ENCODE results near the gene DOCK2.
"Not testable (repeated sequence)": the region's sequence is repeated elsewhere in the genome, so short reads cannot be mapped to it uniquely, and the experiment has no call there.

DOCK2 gene

DNA sequence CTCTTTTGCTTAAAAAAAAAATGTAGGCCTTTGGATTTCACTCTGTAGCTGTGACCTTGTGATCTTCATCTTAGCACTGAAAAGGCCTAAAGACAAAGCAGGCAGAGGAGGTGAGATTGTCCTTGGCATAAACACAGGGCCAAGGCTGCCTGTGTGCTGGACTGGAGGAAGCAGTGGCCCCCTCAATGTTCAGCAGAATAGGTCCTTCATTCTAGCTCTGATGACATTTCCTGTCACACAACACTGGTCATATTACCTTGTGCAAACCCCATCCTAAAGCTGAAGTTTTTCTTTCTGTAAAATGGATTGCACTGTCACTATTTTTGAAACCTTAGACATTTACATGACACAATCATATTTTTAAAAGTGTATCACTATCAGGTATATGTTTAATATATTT, 195.8 kb downstream of the DOCK2 start:
- DNase-seq: no peak

- not testable (repeated sequence) for DNase-seq
Measured at GRCh38 chr5:169833681-169834292, 196.7 kb downstream of the DOCK2 start.

GRCh38 chr5:169834540-169834939, 197.5 kb downstream of the DOCK2 start:
- not testable (repeated sequence) for DNase-seq

- no peak for DNase-seq
Measured at GRCh38 chr5:169836835-169837536, 199.9 kb downstream of the DOCK2 start.

DNA sequence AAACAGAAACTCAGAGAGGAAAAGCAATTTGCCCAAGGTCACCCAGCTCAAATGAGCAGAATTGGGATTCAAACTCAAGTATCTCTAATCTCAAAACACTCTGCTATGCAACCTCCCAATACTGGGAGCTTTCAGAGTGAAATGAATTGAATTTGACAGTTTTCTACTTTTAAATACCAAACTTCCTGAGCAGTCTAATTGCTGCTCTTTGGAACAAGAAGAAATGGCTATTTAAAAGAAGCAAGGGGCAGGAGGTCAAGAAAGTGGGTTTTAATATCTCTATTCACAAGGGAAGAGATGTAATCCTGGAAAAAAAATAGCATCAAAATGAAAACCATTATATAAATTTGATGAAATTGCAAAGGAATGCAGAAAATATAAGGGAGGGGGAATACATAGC, 200.6 kb downstream of the DOCK2 start:
- DNase-seq: no peak

GRCh38 chr5:169838688-169839087, 201.6 kb downstream of the DOCK2 start:
- no peak for DNase-seq

DNA sequence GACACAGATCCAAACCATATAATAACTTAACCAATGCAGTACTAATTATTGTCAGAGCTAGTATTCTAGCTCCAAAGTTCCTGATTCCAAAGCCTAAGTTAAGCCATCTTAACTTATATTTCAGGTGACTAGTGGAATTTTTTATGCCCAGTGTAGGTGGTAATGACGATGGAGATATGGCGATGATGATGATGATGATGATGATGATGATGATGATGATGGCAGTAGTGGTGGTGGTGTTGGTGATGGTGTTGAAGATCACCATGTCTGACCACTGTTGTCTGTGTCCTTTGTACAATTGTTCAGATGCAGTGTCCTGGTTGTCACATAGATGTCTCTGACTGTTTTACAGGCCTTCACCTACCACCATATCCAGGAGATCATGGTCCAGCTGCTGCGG, 203.3 kb downstream of the DOCK2 start:
- no peak for DNase-seq

- no peak for DNase-seq
Measured at GRCh38 chr5:169842699-169843098, 205.6 kb downstream of the DOCK2 start.

- DNase-seq: no peak
Measured at GRCh38 chr5:169847519-169847918, 210.4 kb downstream of the DOCK2 start.

DNA sequence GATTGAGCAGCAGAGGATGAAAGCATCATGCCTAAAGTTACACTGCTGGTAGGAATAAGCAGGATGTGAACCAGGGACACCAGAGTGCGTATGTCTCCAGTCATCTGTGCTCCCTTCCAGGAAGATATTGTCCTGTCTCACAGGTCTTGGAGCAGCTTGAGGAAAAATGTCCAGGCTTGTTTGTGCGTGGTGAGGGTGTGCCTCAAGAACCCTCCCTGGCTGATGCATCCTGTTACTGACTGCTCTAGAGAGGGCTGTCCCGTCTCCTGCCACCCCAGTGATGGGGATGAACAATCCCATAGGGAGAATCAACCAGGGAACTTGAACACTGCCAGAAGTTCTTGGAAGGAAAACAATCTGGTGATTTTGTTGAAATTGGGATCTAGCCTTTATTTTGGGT, 211.2 kb downstream of the DOCK2 start:
- DNase-seq: no peak

- no peak for DNase-seq
Measured at GRCh38 chr5:169848792-169849191, 211.7 kb downstream of the DOCK2 start.

DNA sequence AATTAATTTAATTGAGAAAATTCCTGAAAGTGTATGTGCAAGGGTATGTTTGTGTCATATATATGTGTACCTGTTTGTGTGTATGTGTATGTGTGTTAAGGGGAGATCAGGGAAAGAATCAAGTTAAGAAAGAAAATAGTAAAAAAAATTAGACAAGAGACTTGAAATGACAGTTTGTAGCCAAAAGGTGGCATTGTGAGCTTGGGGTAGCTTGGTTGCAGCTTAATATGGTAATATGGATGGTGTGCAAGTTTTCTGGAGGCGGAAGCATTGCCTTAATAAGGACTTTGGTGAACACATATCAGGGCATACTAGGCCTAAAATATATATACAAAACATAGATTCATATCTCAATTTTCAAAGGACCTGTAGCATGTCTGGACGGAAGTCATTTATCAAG, 213.3 kb downstream of the DOCK2 start:
- no peak for DNase-seq

DNA sequence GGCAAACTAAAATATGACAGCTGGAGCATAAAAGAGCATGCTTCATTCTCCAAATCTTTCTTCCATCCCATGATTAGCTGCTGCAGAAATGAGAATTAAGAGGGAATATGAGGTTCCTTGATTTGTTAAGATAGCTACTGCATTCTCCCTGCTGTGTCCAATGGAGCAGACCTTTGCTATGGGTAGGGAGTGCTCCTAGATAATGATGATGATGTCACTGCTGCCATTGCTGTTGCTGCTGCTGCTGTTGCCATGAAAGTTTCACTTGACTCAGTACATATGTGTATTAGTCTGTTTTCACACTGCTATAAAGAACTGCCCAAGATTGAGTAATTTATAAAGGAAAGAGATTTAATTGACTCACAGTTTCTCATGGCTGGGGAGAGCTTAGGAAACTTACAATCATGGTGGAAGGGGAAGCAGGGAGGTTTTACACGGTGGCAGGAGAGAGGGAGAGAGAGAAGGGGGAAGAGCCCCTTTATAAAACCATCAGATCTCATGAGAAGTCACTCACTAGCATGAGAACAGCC, 214.3 kb downstream of the DOCK2 start:
- DNase-seq: no peak

DNA sequence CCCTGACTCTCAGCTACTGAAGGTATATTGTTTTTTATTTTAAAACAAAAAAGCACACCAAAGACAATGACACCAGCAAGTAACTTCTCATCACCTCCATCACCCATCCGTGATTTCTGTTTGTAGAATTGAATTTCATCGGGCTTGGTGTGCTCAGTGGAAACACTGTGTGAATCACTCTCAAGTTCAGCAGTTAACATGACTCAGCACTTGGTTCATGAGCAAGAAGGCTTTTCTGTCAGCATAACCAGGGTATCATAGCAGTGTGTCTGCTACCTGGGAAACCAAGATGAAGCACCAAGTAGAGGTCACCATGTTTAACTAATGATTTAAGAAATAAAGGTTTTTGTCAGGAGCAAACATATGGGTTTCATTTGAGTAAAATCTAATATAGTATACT, 219.5 kb downstream of the DOCK2 start:
- DNase-seq: peak in 1 of 2 donors; percentile 3

- no peak for DNase-seq
Measured at GRCh38 chr5:169860585-169860984, 223.5 kb downstream of the DOCK2 start.

GRCh38 chr5:169861433-169861832, 224.4 kb downstream of the DOCK2 start:
- DNase-seq: no peak

DNA sequence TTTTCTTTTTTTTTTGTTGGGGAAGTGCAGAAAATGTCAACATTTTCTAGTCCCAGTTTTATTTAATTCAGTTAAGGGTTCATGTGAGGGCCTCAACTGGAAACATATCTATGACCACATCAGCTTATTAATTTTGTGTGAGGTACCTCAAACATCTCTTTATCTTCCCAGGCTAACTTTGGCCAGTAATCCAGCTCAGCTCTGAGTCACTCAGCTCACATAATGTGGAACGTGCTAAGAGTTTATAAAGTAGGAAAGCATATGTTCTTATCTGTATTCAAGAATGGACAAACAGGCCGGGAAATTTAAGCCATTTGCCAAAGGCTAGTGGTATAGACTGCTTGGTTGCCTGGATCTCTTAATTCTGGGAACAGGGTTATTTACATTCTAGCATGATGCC, 224.9 kb downstream of the DOCK2 start:
- no peak for DNase-seq

DNA sequence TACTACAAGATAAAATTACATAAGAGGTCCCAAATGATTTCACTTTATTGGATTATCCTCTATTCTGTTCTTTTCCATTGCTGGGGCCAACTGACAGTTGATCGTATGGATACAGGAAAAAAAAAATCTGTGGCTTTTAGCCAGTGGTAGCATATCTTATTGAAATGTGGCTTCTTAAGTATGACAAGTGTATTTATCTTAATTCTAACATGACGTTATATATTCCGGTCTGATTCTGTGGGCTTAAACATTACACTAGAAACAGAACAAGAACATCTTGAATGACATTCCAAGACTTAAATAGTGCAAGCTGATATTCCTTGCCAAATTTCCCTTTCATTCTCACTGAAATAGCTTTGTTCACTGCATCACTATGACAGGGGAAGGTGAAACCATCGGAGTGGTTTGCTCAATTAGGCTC, 225.3 kb downstream of the DOCK2 start:
- no peak for DNase-seq

DNA sequence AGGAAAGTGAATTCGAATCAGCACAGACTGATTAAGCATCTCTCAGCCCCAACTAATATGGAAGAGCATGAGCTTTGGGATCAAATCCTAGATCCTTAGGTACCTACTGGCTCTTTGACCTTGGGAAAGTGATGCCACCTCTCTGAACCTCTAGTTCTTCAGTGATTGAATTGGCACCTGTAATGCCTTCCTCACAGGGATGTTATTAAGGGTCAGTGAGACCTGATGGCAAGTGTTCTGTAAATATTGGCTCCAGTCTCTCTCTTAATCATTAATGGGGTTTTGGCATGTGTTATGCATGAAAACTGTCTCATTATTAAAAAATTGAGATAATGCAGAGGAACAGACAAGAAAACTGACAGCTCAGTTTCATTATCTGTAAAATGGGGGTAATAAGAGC, 227.4 kb downstream of the DOCK2 start:
- DNase-seq: no peak

DNA sequence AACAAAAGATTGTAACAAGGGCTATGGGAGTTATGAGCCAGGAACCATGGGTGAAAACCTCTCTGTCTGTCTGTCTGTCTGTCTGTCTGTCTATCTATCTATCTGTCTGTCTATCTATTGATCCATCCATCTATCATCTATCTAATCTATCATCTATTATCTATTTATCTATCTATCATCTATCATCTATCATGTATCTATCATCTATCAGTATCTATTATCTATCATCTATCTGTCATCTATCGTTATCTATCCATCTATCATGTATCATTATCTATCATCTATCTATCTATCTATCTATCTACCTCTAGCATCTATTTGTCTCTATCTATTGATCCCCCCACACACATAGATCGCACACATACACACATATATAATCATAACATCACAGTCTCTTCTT, 230.3 kb downstream of the DOCK2 start:
- no peak for DNase-seq

- DNase-seq: no peak
Measured at GRCh38 chr5:169869066-169869465, 232.0 kb downstream of the DOCK2 start.

- DNase-seq: no peak
Measured at GRCh38 chr5:169870211-169870610, 233.1 kb downstream of the DOCK2 start.

- no peak for DNase-seq
Measured at GRCh38 chr5:169871826-169872490, 234.9 kb downstream of the DOCK2 start.

GRCh38 chr5:169873642-169874041, 236.6 kb downstream of the DOCK2 start:
- no peak for DNase-seq
